ENCODE results near the gene CNOT11.

CNOT11 gene

DNA sequence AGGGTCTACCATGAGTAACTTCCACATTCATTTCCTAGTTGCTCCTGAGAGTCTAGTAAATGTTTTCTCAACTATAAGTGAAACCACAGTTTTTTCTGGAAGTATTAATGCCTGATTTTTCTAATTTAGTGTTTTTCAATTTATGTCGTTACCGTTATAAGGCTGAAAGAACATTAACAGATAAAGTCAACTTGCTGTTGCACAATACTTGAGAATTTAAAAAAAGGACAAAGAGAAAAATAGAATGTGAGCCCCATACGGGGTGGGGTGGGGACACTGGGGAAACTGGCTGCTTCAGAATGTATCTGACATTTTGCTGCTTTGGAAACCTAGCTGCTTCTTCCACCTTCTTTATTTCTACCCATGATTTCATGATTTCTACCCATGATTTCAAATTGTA, 26.2 kb downstream of the CNOT11 start:
- DNase-seq (ENCODE audit: low read depth): no peak

GRCh38 chr2:101281482-101281881, 28.8 kb downstream of the CNOT11 start:
- DNase-seq (ENCODE audit: low read depth): no peak

- DNase-seq (ENCODE audit: low read depth): no peak
Observed at GRCh38 chr2:101282980-101283379, 30.3 kb downstream of the CNOT11 start.

DNA sequence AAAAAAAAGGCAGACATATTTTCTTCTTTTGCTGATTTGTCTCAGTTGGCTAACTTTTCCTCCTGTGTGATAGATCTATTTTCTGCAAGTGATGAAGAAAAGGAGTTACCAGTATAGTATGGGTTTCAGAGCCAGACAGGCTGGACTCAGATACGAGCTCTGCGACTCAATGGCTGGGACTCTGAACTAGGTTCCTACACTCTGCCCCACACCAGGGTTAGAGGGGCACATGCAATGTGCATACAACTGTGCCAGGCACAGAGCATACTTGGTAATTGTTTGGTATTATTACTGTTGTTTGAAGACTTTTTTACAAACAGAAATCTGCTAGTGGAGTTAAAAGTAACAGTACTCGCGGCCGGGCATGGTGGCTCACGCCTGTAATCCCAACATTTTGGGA, 34.0 kb downstream of the CNOT11 start:
- DNase-seq (ENCODE audit: low read depth): no peak

GRCh38 chr2:101287303-101287702, 34.6 kb downstream of the CNOT11 start:
- no peak for DNase-seq (ENCODE audit: low read depth)

- DNase-seq (ENCODE audit: low read depth): no peak
Observed at GRCh38 chr2:101290711-101291110, 38.0 kb downstream of the CNOT11 start.

DNA sequence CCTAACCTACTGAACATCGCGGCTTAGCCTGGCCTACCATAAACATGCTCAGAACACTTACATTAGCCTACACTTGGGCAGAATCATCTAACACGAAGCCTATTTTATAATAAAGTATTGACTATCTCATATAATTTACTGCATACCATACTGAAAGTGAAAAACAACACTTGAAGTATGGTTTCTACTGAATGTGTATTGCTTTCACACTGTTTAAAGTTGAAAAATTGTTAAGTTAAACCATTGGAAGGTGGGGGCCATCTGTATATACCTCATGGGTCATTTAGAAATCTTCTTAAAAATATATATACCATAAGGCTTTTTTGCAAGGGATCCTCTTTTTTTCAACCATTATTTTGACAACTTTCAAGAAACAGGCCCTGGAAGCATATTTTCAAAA, 39.3 kb downstream of the CNOT11 start:
- no peak for DNase-seq (ENCODE audit: low read depth)

DNA sequence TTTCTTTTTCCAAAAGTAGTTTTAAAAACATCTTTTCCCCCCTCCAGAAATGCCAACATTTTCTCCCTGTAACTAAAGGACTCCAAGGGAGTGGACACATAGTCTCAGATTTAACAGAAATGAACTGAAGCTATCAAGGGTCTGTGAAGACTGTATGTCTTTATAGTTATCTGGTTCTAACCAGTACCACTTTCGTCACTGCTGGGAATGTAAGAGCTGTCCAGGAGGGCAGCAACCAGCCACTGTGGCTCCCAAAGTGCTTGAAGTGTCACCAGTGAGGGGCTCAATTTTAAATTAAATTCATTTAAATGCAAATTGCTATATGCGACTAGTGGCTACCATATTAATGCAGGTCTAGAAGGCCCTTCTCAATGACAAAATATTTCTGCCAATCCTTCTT, 40.9 kb downstream of the CNOT11 start:
- DNase-seq (ENCODE audit: low read depth): no peak

DNA sequence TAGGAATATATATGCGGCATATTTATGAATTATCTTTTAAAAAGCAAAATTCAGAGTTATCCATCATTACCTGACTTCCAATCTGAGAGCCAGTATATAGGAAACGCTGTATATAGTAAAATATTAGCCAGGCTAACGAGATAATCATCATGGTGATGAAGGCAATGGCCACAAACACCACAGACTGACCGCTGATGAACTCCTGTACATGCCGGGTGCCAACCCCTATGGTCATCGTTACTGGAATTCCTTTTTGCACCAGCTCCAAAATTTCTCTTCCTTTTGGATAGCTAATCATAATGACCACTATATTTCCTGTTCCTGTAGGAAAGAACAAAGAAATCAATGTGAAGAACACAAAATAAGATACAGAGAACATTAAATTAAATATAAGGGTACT, 42.2 kb downstream of the CNOT11 start:
- DNase-seq (ENCODE audit: low read depth): no peak

- DNase-seq (ENCODE audit: low read depth): no peak
Observed at GRCh38 chr2:101295895-101296294, 43.2 kb downstream of the CNOT11 start.

DNA sequence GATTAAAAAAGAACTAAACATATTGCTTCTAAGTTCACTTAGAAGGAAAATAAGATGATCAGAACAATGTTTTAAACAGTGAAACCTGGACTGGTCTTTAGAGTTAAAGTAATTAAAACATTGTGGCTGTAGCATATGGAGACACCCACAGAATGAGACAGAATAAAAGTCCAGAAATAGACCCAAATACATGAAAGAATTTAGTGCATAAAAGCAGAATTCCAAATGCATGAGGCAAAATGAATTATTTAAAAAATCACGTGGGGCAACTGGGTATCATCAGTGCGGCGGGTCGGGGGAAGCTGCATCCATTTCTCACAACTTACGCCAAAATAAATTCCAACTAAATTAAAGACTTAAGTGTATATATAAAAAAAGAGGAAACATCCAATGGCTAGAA, 43.7 kb downstream of the CNOT11 start:
- no peak for DNase-seq (ENCODE audit: low read depth)

- no peak for DNase-seq (ENCODE audit: low read depth)
Observed at GRCh38 chr2:101297383-101297782, 44.7 kb downstream of the CNOT11 start.

GRCh38 chr2:101299604-101300003, 46.9 kb downstream of the CNOT11 start:
- no peak for DNase-seq (ENCODE audit: low read depth)

DNA sequence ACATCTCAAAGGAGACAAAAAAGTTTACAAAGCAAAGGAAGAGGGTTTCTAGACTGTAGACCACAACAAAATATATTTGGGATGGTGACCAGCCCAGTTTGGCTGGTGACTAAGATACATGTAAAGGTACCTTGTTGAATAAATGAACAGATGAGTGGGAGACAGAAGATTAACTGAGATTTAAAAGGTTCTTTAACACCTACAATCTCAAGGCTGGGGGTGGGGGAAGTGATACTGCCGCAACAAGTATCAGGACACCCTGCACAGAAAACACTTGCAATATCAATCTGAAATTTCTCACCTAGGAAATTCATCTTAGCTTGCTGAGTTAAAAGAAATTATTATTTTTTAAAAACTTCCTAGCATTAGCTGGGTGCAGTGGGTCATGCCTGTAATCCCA, 47.5 kb downstream of the CNOT11 start:
- no peak for DNase-seq (ENCODE audit: low read depth)

DNA sequence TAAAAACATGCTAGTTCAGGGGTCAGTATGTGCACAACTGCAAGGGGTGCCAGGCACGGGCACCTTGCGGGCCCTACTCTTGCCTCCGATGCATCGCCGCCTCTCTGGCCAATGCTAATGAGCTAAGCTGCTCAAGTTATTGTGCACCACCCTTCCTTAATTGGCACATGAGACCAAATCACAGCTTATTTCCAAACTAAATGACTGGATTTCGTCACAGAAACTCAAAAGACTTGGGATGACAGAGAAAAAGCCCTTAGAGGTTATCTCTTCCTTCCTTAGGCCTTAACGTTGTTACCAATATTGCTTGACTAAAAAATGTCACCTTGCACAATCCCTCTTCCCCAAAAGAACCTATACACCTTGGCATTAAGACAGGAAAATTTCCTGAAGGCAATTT, 48.1 kb downstream of the CNOT11 start:
- DNase-seq (ENCODE audit: low read depth): no peak

DNA sequence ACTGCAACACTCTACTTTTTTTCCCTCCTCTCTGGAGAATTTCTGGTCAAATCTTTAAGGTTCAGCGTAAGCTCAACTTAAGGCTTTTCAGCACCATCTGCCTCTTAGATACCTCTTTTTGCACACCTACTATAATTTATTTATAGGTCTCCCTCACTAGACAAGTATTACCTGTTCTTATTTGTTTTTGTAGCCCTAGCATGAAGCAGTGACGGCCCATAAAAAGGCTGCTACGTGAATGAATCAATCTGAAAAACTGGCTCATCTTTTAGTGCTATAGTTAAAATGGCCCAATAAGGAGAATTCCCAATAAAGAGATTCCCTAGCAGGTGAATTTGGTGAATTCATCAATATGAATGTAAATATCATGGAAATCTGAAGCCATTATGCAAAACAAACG, 49.3 kb downstream of the CNOT11 start:
- DNase-seq (ENCODE audit: low read depth): no peak

DNA sequence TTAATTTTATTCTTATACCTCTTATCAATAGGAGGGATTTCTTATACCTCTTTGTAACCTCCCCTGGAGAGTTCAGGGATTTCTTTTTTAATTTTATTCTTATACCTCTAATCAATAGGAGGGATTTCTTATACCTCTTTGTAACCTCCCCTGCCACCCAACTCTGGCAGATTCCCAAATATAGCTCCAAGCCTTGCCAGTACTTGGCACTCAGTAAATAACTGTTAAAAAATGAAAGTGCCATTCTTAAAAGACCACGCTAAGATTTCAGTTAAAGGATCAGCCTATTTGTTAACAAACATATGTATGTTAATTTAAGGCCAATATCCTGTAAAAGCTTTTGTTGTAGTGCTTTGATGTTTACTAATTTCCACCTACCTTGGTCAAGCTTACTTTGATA, 51.0 kb downstream of the CNOT11 start:
- no peak for DNase-seq (ENCODE audit: low read depth)

- DNase-seq (ENCODE audit: low read depth): no peak
Observed at GRCh38 chr2:101305035-101305434, 52.3 kb downstream of the CNOT11 start.

DNA sequence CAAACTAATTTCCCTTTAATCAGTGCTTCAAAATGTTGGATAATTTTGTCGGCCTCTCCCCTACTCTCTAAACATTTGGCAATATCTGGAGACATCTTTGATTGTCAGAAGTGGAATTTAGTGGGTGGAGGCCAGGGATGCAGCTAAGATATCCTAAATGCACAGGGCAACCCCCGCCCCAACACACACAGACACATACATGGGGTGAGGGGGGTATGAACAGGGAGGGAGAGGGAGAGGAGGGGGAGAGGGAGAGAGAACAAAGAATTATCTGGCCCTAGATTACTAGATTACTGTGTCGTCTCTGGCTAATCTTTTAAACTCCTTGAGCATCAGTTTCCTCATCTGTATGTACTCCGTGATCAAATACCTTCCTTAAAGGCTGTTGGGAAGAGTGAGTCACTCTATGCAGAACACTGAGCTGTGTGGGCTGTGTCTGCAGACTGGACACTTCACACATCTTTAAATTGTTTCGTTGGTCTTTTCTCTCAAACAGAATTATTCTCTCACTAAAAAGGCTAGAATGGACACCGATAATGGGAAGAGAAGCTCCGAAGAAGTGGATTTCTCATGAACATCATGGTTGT, 52.9 kb downstream of the CNOT11 start:
- no peak for DNase-seq (ENCODE audit: low read depth)

DNA sequence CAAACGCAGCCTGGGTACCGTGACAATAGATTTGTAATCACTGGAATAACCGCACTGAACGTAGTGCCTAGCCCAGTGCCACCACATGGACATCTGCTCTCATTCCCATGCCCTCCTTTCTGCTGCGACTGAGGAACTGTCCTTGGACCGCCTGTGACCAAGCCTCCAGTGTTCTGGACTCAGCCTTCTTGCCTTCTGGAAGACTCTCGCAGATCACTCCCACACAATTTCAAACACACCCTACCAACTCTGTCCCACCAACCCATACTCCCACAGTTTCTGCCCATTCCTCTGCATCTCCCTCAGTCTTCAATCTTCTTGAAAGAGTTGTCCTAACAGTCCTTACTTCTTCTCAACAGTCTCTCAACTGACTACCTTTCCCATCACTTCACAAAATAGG, 53.7 kb downstream of the CNOT11 start:
- no peak for DNase-seq (ENCODE audit: low read depth)

DNA sequence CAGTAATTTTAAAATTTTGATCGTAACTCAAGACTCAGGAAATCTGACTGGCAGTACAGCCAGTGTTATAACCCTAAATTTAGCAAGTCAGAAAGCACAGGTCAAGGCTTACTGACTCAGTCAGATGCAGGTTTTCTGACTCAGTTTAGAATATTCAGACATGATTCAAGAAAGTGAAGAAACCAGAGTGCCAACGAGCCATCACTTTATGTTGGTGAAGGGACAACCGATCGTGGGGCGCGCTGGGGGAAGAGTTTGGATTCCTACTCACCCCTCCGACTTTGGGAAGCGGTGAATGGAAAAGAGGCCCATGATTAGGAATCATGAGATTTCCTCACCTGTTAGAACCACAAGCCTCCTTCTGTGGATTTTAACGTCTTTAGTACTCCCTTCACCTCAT, 54.8 kb downstream of the CNOT11 start:
- no peak for DNase-seq (ENCODE audit: low read depth)

- DNase-seq (ENCODE audit: low read depth): peak; percentile 22
Observed at GRCh38 chr2:101307950-101308431, 55.3 kb downstream of the CNOT11 start.

GRCh38 chr2:101308432-101309210, 55.9 kb downstream of the CNOT11 start, which contains the start of gene RNF149:
TSS of gene RNF149 (minus strand) at chr2:101308701. CDS start at chr2:101308588, 113 bp downstream.
- peak; percentile 90 for DNase-seq (ENCODE audit: low read depth)

All from activated T-helper 9 cell treated with anti-CD3 and anti-CD28 coated beads, Interleukin-2, amount 50 U/mL, for 16 hours (primary cell).